Panc1 (cell line): ENCODE measurements around the gene ENOX1.

Source experiments
- CTCF ChIP-seq: fragments of 450-650 bp; IDR thresholded peaks from 2 replicates; pipeline ENCODE4 v1.5.1; 2017; ENCODE audit warnings: mild to moderate bottlenecking
- REST ChIP-seq, 2 experiments: IDR thresholded peaks; 2 replicates each; pipeline ENCODE4 v1.6.1; 2011 to 2012; ENCODE audit warnings: low read depth in 2 of 2, control low read depth in 1 of 2, low read length in 1 of 2, mild to moderate bottlenecking in 1 of 2, moderate library complexity in 1 of 2; ENCODE audit not compliant: insufficient read depth in 1 of 2

GRCh38 chr13:43544631-43545030 is 242.1 kb downstream of the ENOX1 start:
- no peak for TF ChIP-seq CTCF
- no peak for TF ChIP-seq REST (IDR thresholded peaks at IDR 0.05; ENCODE audit: insufficient read depth in 1 of 2, low read depth in 2 of 2, low read length in 1 of 2)
